Natural killer cell (primary cell): Measurements from ENCODE around the gene LAMA5. TPM values are rescaled to one million over a fixed set of nuclear protein-coding genes. Genes with fewer than 3 reads are reported as not detected.

Experiments used
- ATAC-seq, 3 donors: fragments of 150-1000 bp in 2 of 3; fragments of 200-7000 bp in 1 of 3; cut with Tn5 transposase; 1 replicate in 1 of 3; 2 replicates in 2 of 3; pipeline ENCODE4 v1.10.0; 2021; ENCODE audit warnings: mild to moderate bottlenecking in 2 of 3, moderate library complexity in 2 of 3
- DNase-seq, 2 donors: peaks; one replicate each; pipeline versions ENCODE4 v3.0.0 to v3.0.0-alpha.2; 2013 to 2021; ENCODE audit warnings: mixed read lengths in 1 of 2
- H3K27ac ChIP-seq: one replicate; pipeline ENCODE4 v1.5.1; 2013; ENCODE audit warnings: mild to moderate bottlenecking, low read length
- H3K27me3 ChIP-seq: one replicate; pipeline ENCODE4 v1.6.1; 2013; ENCODE audit warnings: low read length; ENCODE audit not compliant: control insufficient read depth, insufficient read depth
- H3K36me3 ChIP-seq: one replicate; pipeline ENCODE4 v1.6.1; 2013; ENCODE audit warnings: low read length; ENCODE audit not compliant: control insufficient read depth, insufficient read depth
- H3K4me1 ChIP-seq: one replicate; pipeline ENCODE4 v1.6.1; 2013; ENCODE audit warnings: low read length; ENCODE audit not compliant: control insufficient read depth, insufficient read depth
- H3K4me3 ChIP-seq: one replicate; pipeline ENCODE4 v1.5.1; 2013; ENCODE audit warnings: low read length
- H3K9me3 ChIP-seq: one replicate; pipeline ENCODE4 v1.6.1; 2013; ENCODE audit warnings: low read length; ENCODE audit not compliant: control insufficient read depth, insufficient read depth
- H3K27ac Mint-ChIP-seq, 2 donors: one replicate each; pipeline ENCODE4 v1.8.0; 2022; ENCODE audit warnings: mild to moderate bottlenecking in 2 of 2, mixed read lengths in 2 of 2, moderate library complexity in 1 of 2
- H3K27me3 Mint-ChIP-seq, 2 donors: one replicate each; pipeline ENCODE4 v1.8.0; 2022; ENCODE audit warnings: low read depth in 2 of 2, mixed read lengths in 2 of 2
- H3K36me3 Mint-ChIP-seq: one replicate; pipeline ENCODE4 v1.8.0; 2022; ENCODE audit warnings: mixed read lengths
- H3K4me1 Mint-ChIP-seq, 2 donors: one replicate each; pipeline ENCODE4 v1.8.0; 2022; ENCODE audit warnings: mixed read lengths in 2 of 2
- H3K4me3 Mint-ChIP-seq: one replicate; pipeline ENCODE4 v1.8.0; 2022; ENCODE audit warnings: mild to moderate bottlenecking, moderate library complexity, mixed read lengths
- H3K9me3 Mint-ChIP-seq, 2 donors: one replicate each; pipeline ENCODE4 v1.8.0; 2022; ENCODE audit warnings: mixed read lengths in 2 of 2
- CTCF ChIP-seq: fragments of 200-600 bp; IDR thresholded peaks from one replicate; pipeline ENCODE4 v1.8.0; 2022; ENCODE audit warnings: antibody characterized with exemption
- WGBS: methylation state at CpG from one replicate; pipeline ENCODE4 v1.1.7; 2013; ENCODE audit warnings: missing lambda C conversion rate; ENCODE audit not compliant: insufficient coverage; 5-methylcytosine and 5-hydroxymethylcytosine counted together
- intact Hi-C: fragments of 100-400 bp; cut with micrococcal nuclease; formaldehyde crosslinking; loops from one replicate; pipeline ENCODE4 v1.14.2; 2022
- total RNA-seq, 4 donors: library from RNA; stranded (reverse); fragments of 120-200 nt in 1 of 4; gene quantifications; one replicate each; pipeline versions ENCODE4 v1.2.3 to v1.2.4, GENCODE V29; 2013 to 2022

The LAMA5 gene
- total RNA-seq, 3 donors from 2014 or later (not counting 1 experiment from before 2014, with no cell fraction given) = 1.0 to 4.3 (median 1.4) TPM

- no peak for DNase-seq
- Mint-ChIP-seq H3K9me3 (no peaks in the 10 kb centered on the region), H3K27me3 (no peaks in the 10 kb centered on the region), H3K36me3 (no peaks in the 10 kb centered on the region), H3K4me3 (no peak overlapping the region), H3K4me1 (peaks cover 0 to 6% of the 10 kb centered on the region in 2 donors), H3K27ac (no peak overlapping the region)
- ATAC-seq = no peak
- WGBS = 91% methylated on average over 18 of the region's 18 CpGs
- TF ChIP-seq CTCF = no peak
- H3K36me3 ChIP-seq = no peaks in the 10 kb centered on the region
- H3K27me3 ChIP-seq = no peaks in the 10 kb centered on the region
- intact Hi-C loops = no loop called here
- no peaks in the 10 kb centered on the region for H3K9me3 ChIP-seq
- H3K4me1 ChIP-seq = no peaks in the 10 kb centered on the region
- H3K27ac ChIP-seq = no peak overlapping the region
- H3K4me3 ChIP-seq = no peak overlapping the region
Measured at GRCh38 chr20:62317167-62317655, 49.9 kb downstream of the LAMA5 start.

DNA sequence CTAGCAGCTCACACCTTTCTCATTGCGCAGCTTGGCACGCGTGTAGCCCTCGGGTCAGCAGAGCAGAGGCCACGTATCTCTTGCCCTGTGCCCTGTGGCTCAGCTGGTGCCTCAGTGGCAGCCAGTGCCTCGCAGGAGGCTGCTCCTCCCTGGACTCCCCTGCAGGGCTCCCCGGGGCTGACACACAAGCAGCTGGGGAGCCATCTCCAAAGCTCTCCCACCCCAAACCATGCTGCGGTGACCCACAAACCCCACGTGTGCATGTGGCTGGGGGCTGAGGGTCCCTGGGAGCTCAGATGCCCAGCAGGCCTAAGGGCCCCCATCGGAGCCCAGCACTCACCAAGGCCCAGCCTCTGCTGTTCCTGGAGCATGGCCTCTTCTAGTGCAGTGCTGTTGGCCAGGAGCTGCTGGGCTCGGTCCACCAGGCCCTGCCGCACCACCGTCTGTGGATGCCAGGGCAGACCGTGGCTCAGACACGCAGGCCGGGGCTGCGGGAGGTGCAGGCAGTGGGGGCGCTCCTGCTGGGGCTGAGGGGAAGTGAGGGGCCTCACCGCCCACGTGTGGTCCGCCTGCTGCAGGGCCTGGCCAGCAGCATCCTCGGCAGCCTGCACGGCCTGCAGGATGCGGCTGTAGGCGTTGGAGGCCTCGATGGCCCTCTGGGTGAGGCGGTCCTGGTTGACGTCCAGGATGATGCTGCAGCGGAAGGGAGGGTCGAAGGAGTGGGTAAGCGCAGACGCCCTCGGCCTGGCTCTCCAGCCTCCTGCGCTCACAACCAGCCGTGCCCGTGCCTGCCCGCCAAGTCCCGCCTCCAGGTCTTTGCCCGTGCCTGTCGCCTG is 50.6 kb downstream of the LAMA5 start:
- H3K4me3 ChIP-seq = no peak overlapping the region
- no peak for TF ChIP-seq CTCF
- intact Hi-C loops = no loop called here
- H3K27me3 ChIP-seq = no peaks in the 10 kb centered on the region
- ATAC-seq (no peak), DNase-seq (no peak)
- no peaks in the 10 kb centered on the region for H3K4me1 ChIP-seq
- Mint-ChIP-seq H3K27ac (no peak overlapping the region), H3K9me3 (no peaks in the 10 kb centered on the region), H3K36me3 (no peaks in the 10 kb centered on the region), H3K4me1 (peaks cover 0 to 6% of the 10 kb centered on the region in 2 donors), H3K4me3 (no peak overlapping the region), H3K27me3 (no peaks in the 10 kb centered on the region)
- H3K36me3 ChIP-seq = no peaks in the 10 kb centered on the region
- no peaks in the 10 kb centered on the region for H3K9me3 ChIP-seq
- 90% methylated on average over 40 of the region's 40 CpGs for WGBS
- no peak overlapping the region for H3K27ac ChIP-seq

DNA sequence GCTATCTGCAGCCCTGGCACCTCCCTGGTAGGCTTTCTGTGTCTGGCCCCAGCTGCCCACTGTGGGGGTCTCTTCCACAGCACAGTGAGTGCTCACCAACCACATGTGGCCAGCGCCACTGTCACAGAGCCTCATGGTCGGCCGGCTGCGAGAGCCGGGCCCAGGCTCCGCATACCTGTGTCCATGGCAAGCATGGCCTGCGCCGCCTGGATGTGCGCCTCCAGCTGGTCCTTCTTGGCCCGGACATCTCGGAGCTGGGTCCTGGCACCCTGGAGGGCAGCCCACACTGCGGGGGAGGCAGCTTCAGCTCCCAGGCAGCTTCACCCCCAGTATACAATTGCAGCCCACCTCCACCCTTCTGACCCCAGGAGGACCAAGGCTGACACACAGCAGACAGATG is 51.3 kb downstream of the LAMA5 start:
- Mint-ChIP-seq H3K27ac (no peak overlapping the region), H3K36me3 (no peaks in the 10 kb centered on the region), H3K4me3 (no peak overlapping the region), H3K9me3 (no peaks in the 10 kb centered on the region), H3K27me3 (no peaks in the 10 kb centered on the region), H3K4me1 (peaks cover 0 to 3% of the 10 kb centered on the region in 2 donors)
- Histone ChIP-seq H3K9me3 (no peaks in the 10 kb centered on the region), H3K4me3 (no peak overlapping the region), H3K4me1 (no peaks in the 10 kb centered on the region), H3K27me3 (no peaks in the 10 kb centered on the region), H3K27ac (no peak overlapping the region), H3K36me3 (no peaks in the 10 kb centered on the region)
- DNase-seq (no peak), ATAC-seq (no peak)
- WGBS = 95% methylated on average over 12 of the region's 12 CpGs
- no peak for TF ChIP-seq CTCF
- intact Hi-C loops = no loop called here
